SH-SY5Y (cell line): ENCODE results near the gene RHOF.

Experiments
- GATA2 ChIP-seq: IDR thresholded peaks from 2 replicates; pipeline ENCODE4 v1.6.1; 2011; ENCODE audit warnings: mild to moderate bottlenecking, low read depth, low read length
- GATA3 ChIP-seq: IDR thresholded peaks from 2 replicates; pipeline ENCODE4 v1.6.1; 2011; ENCODE audit warnings: low read depth, mild to moderate bottlenecking, low read length, moderate library complexity

GRCh38 chr12:121791671-121792551, 1.6 kb downstream of the RHOF start:
- TF ChIP-seq GATA3 (no peak), GATA2 (no peak)
